ENCODE measurements around the gene GSTO1.

DNA sequence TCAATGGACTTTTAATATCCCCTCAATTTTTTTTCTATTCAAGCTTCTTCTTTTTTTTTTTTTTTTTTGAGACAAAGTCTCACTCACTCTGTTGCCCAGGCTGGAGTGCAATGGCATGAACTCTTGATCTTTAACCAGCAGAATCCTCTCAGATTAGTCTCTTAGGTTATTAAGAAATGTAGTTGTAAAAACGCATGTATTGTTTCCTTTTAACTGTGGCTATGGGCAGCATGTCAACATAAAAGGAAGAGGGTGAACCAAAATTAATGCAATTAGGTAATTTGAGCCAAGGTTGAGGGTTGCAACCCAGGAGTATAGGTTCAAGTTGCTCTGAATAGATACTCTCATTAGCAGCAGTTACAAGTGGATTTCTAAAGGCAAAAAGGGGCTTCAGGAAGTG, 4.3 kb upstream of the GSTO1 start:
- TF ChIP-seq, protein P1, sequence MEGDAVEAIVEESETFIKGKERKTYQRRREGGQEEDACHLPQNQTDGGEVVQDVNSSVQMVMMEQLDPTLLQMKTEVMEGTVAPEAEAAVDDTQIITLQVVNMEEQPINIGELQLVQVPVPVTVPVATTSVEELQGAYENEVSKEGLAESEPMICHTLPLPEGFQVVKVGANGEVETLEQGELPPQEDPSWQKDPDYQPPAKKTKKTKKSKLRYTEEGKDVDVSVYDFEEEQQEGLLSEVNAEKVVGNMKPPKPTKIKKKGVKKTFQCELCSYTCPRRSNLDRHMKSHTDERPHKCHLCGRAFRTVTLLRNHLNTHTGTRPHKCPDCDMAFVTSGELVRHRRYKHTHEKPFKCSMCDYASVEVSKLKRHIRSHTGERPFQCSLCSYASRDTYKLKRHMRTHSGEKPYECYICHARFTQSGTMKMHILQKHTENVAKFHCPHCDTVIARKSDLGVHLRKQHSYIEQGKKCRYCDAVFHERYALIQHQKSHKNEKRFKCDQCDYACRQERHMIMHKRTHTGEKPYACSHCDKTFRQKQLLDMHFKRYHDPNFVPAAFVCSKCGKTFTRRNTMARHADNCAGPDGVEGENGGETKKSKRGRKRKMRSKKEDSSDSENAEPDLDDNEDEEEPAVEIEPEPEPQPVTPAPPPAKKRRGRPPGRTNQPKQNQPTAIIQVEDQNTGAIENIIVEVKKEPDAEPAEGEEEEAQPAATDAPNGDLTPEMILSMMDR (IDR thresholded peaks at IDR 0.05): no peak
- no peak for TF ChIP-seq POLR2A (IDR thresholded peaks at IDR 0.05)

All from adrenal gland (tissue), 5 donors.